ENCODE measurements around the gene P2RX5.

Gene P2RX5

DNA sequence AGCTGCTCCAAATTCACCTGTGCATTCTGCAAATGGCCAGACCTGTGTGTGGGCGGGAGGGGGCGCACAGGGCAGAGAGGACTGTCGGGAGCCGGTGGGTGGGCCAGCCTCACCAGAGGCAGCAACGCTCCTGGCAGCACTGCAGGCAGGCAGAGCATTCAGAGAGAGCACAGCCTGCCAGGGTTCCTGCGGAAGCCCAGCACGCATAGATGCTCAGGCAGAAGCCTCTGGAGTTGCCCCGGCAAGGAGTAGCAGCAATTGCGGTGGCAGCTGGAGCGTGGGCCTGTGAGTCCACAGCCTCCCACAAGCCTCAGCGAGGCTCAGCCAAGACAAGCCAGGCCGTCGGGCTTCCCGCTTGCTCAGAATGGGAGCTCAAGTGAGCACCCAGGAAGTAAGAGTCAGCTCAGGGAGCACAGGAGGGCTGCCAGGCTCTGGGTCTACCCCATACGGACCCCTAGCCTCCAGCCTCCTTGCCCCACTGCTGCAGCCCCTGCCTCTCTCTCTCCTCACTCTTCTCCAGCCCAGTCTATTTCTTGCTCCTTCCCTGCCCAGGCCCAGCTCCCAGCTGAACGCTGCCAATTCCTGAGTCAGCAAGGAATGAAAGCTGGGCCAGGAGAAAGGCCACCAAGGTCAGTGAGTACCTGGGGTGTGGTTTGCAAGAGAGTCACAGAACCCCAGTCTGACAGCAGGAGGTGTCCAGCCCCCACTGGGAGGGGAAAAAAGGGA, 17.7 kb downstream of the P2RX5 start:
- Histone ChIP-seq H3K9me3 (replicated peaks; ENCODE audit: low read length) (no peaks in the 10 kb centered on the region), H3K4me2 (ENCODE audit: low read length) (no peak overlapping the region), H3K36me3 (ENCODE audit: insufficient read depth, low read length) (no peaks in the 10 kb centered on the region), H3K9ac (ENCODE audit: low read depth, low read length) (no peak overlapping the region), H3K4me3 (ENCODE audit: low read length) (no peak overlapping the region), H3K27me3 (ENCODE audit: control insufficient read depth, insufficient read depth, low read length) (no peaks in the 10 kb centered on the region), H3K4me1 (ENCODE audit: control insufficient read depth, insufficient read depth, low read length) (peaks cover 4% of the 10 kb centered on the region)

DNA sequence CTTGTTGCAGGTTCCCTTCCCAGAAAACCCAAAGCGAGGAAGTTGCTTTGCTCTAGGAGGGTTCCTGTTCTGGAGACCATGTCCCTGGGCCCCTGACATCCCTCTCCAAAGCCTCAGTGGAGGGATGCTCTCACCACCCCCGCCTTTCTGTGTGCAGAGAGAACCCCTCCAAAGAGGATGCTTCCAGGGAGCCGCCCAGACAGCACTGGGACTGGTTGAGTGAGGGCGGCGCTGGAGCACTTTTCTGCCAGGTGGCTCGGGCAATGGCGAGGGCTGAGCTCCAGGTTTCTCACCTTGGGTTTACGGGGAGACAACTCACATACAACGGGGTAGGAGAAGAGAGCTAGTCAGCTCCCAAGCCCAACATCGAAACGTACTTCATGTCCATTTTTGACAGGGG, 20.1 kb downstream of the P2RX5 start:
- H3K27me3 ChIP-seq (ENCODE audit: control insufficient read depth, insufficient read depth, low read length), result no peaks in the 10 kb centered on the region
- no peak overlapping the region for H3K4me2 ChIP-seq (ENCODE audit: low read length)
- H3K4me3 ChIP-seq (ENCODE audit: low read length), result no peak overlapping the region
- H3K36me3 ChIP-seq (ENCODE audit: insufficient read depth, low read length), result no peaks in the 10 kb centered on the region
- H3K9ac ChIP-seq (ENCODE audit: low read depth, low read length), result no peak overlapping the region
- peaks cover 4% of the 10 kb centered on the region for H3K4me1 ChIP-seq (ENCODE audit: control insufficient read depth, insufficient read depth, low read length)
- no peaks in the 10 kb centered on the region for H3K9me3 ChIP-seq (replicated peaks; ENCODE audit: low read length)

GRCh38 chr17:3672571-3672970, 23.4 kb downstream of the P2RX5 start:
- H3K36me3 ChIP-seq (ENCODE audit: insufficient read depth, low read length), result peaks cover 4% of the 10 kb centered on the region
- H3K9ac ChIP-seq (ENCODE audit: low read depth, low read length), result no peak overlapping the region
- no peak overlapping the region for H3K4me3 ChIP-seq (ENCODE audit: low read length)
- H3K4me2 ChIP-seq (ENCODE audit: low read length), result no peak overlapping the region
- no peaks in the 10 kb centered on the region for H3K27me3 ChIP-seq (ENCODE audit: control insufficient read depth, insufficient read depth, low read length)
- H3K9me3 ChIP-seq (replicated peaks; ENCODE audit: low read length), result no peaks in the 10 kb centered on the region
- peaks cover 5% of the 10 kb centered on the region for H3K4me1 ChIP-seq (ENCODE audit: control insufficient read depth, insufficient read depth, low read length)

DNA sequence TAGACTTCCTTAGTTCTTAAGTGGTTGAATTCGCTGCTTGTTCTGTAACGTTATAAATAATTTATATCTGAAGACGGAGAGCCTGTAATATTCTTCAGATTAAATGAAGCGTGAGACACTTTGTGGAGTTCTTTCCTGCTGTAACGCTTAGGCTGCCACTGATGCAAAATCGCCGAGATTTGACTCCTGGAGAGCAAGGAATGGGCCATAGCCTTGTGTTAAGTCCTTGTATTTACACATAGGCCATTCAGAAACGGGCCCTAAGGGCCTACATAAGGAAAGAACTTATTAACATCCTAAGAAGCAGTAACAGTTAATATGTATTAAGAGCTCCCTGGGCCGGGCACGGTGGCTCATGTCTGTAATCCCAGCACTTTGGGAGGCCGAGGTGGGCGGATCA, 26.4 kb downstream of the P2RX5 start:
- H3K9ac ChIP-seq (ENCODE audit: low read depth, low read length), result peak overlapping the region; percentile 99
- H3K4me1 ChIP-seq (ENCODE audit: control insufficient read depth, insufficient read depth, low read length), result peaks cover 18% of the 10 kb centered on the region

GRCh38 chr17:3669085-3669347, 26.9 kb downstream of the P2RX5 start:
- no peaks in the 10 kb centered on the region for H3K9me3 ChIP-seq (replicated peaks; ENCODE audit: low read length)
- H3K9ac ChIP-seq (ENCODE audit: low read depth, low read length), result peak overlapping the region; percentile 99
- peak overlapping the region; percentile 95 for H3K4me2 ChIP-seq (ENCODE audit: low read length)
- H3K4me1 ChIP-seq (ENCODE audit: control insufficient read depth, insufficient read depth, low read length), result peaks cover 18% of the 10 kb centered on the region
- peak overlapping the region; percentile 87 for H3K4me3 ChIP-seq (ENCODE audit: low read length)
- no peaks in the 10 kb centered on the region for H3K27me3 ChIP-seq (ENCODE audit: control insufficient read depth, insufficient read depth, low read length)
- peaks cover 27% of the 10 kb centered on the region for H3K36me3 ChIP-seq (ENCODE audit: insufficient read depth, low read length)

More for the DNA sequence above, 26.4 kb downstream of the P2RX5 start:
- Histone ChIP-seq H3K4me2 (ENCODE audit: low read length) (peak overlapping the region; percentile 95), H3K36me3 (ENCODE audit: insufficient read depth, low read length) (peaks cover 21% of the 10 kb centered on the region), H3K9me3 (replicated peaks; ENCODE audit: low read length) (no peaks in the 10 kb centered on the region), H3K4me3 (ENCODE audit: low read length) (peak overlapping the region; percentile 87), H3K27me3 (ENCODE audit: control insufficient read depth, insufficient read depth, low read length) (no peaks in the 10 kb centered on the region)

DNA sequence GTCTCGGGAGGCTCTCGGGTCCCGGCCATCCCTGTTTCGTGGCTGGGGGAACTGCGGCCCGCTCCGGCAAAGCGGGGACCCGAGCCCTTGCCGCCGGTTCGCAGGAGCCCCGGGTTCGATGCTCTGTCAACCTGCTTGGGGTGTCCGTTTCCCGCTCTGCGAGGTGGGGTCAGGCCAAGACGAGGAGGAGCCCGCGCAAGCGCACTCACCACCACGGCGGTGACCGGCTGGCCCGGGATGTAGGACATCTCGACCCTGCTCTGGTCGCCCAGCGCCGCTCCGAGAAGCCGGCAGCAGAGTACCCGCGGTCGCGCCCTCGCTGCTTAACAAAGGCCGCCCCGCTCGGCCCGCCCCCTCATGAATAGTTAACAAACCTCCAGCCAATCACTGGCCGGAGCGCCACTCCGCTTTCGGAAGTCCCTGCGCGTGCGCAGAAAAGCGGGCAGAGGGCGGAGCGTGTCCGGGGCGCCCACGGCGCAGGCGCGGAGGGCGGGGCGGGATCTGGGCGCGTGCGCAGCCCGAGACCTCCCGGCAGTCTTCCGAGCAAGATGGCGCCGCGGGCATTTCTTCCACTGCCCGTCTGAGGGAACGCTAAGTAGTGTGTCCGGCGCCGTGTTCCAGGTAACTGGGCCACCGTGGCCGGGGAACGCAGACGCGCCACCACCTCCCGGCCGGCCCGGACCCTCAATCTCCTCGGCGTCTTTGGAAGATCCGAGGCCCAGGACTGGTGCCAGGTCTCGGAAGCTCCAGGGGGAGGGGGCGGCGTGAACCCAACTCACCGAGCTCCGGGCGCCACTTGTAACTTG, 27.5 kb downstream of the P2RX5 start, which contains the start of the genes EMC6 and TAX1BP3:
EMC6 (plus strand) TSS at position 534 of the 806 bp plus-strand sequence. CDS start 335 bp downstream, outside the sequence.
TAX1BP3 (minus strand) TSS at position 300 of the 806 bp plus-strand sequence; CDS start at position 248, 52 bp downstream.
- Histone ChIP-seq H3K27me3 (ENCODE audit: control insufficient read depth, insufficient read depth, low read length) (no peaks in the 10 kb centered on the region), H3K9ac (ENCODE audit: low read depth, low read length) (peak within 1 kb of the TSS; percentile 99), H3K36me3 (ENCODE audit: insufficient read depth, low read length) (peaks cover 32% of the 10 kb centered on the region), H3K4me1 (ENCODE audit: control insufficient read depth, insufficient read depth, low read length) (peaks cover 18% of the 10 kb centered on the region), H3K9me3 (replicated peaks; ENCODE audit: low read length) (no peaks in the 10 kb centered on the region), H3K4me2 (ENCODE audit: low read length) (peak within 1 kb of the TSS; percentile 95), H3K4me3 (ENCODE audit: low read length) (peak within 1 kb of the TSS; percentile 87)

GRCh38 chr17:3667366-3668278, 28.3 kb downstream of the P2RX5 start:
- H3K36me3 ChIP-seq (ENCODE audit: insufficient read depth, low read length), result peaks cover 38% of the 10 kb centered on the region
- peaks cover 18% of the 10 kb centered on the region for H3K4me1 ChIP-seq (ENCODE audit: control insufficient read depth, insufficient read depth, low read length)
- H3K9me3 ChIP-seq (replicated peaks; ENCODE audit: low read length), result no peaks in the 10 kb centered on the region
- H3K4me3 ChIP-seq (ENCODE audit: low read length), result peak overlapping the region; percentile 87
- H3K4me2 ChIP-seq (ENCODE audit: low read length), result peak overlapping the region; percentile 85
- no peaks in the 10 kb centered on the region for H3K27me3 ChIP-seq (ENCODE audit: control insufficient read depth, insufficient read depth, low read length)
- H3K9ac ChIP-seq (ENCODE audit: low read depth, low read length), result peak overlapping the region; percentile 99

GRCh38 chr17:3666516-3666915, 29.4 kb downstream of the P2RX5 start:
- Histone ChIP-seq H3K4me3 (ENCODE audit: low read length) (peak overlapping the region; percentile 66), H3K36me3 (ENCODE audit: insufficient read depth, low read length) (peaks cover 45% of the 10 kb centered on the region)

DNA sequence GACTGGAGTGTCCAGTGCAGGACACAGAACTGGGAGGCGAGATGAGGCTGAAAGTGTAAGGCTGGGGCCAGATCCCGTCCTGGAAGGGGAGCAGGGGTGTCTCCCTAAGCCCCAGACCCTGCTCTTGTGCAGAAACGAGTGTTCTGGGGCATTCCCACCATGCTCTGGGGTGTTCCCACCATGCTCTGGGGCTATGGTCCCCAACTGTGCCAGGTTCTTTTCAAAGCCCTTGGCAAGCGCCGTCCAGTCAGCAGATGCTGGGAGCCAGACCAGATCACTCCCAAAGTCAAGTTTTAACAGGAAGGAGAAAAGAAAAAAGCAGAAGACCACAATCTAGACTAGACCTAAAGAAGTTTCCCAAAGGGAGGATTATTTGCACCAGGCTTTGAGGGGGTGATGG, 30.1 kb downstream of the P2RX5 start:
- Histone ChIP-seq H3K4me3 (ENCODE audit: low read length) (peak overlapping the region; percentile 66), H3K27me3 (ENCODE audit: control insufficient read depth, insufficient read depth, low read length) (no peaks in the 10 kb centered on the region), H3K9ac (ENCODE audit: low read depth, low read length) (peak overlapping the region; percentile 44), H3K4me1 (ENCODE audit: control insufficient read depth, insufficient read depth, low read length) (peaks cover 20% of the 10 kb centered on the region), H3K4me2 (ENCODE audit: low read length) (peak overlapping the region; percentile 85), H3K36me3 (ENCODE audit: insufficient read depth, low read length) (peaks cover 52% of the 10 kb centered on the region), H3K9me3 (replicated peaks; ENCODE audit: low read length) (no peaks in the 10 kb centered on the region)

More at GRCh38 chr17:3666516-3666915, 29.4 kb downstream of the P2RX5 start:
- Histone ChIP-seq H3K4me1 (ENCODE audit: control insufficient read depth, insufficient read depth, low read length) (peaks cover 18% of the 10 kb centered on the region), H3K9ac (ENCODE audit: low read depth, low read length) (peak overlapping the region; percentile 44), H3K4me2 (ENCODE audit: low read length) (peak overlapping the region; percentile 85), H3K27me3 (ENCODE audit: control insufficient read depth, insufficient read depth, low read length) (no peaks in the 10 kb centered on the region), H3K9me3 (replicated peaks; ENCODE audit: low read length) (no peaks in the 10 kb centered on the region)

GRCh38 chr17:3663102-3664011, 32.6 kb downstream of the P2RX5 start:
- Histone ChIP-seq H3K9me3 (replicated peaks; ENCODE audit: low read length) (no peaks in the 10 kb centered on the region), H3K4me2 (ENCODE audit: low read length) (no peak overlapping the region), H3K9ac (ENCODE audit: low read depth, low read length) (no peak overlapping the region), H3K36me3 (ENCODE audit: insufficient read depth, low read length) (peaks cover 49% of the 10 kb centered on the region), H3K4me1 (ENCODE audit: control insufficient read depth, insufficient read depth, low read length) (peaks cover 37% of the 10 kb centered on the region), H3K27me3 (ENCODE audit: control insufficient read depth, insufficient read depth, low read length) (no peaks in the 10 kb centered on the region), H3K4me3 (ENCODE audit: low read length) (no peak overlapping the region)
